ENCODE results near the gene PNCK. TPM values are rescaled to one million over a fixed set of nuclear protein-coding genes. Genes with fewer than 3 reads are reported as not detected.

Gene PNCK
- total and polyA plus RNA-seq, 2 of the 13 experiments (the other 11 are each of a cell fraction or from before 2014, with no cell fraction given), result 33.1 TPM; not detected in 1

GRCh38 chrX:153639177-153640044, 34.2 kb downstream of the PNCK start (continued):
- no peak for TF ChIP-seq ZNF34 (CRISPR knock-in tag; IDR thresholded peaks at IDR 0.05; ENCODE audit: borderline replicate concordance)
- no peak for TF ChIP-seq ARNTL (CRISPR knock-in tag; IDR thresholded peaks at IDR 0.05)
- TF ChIP-seq ZNF275 (CRISPR knock-in tag; IDR thresholded peaks at IDR 0.05; ENCODE audit: borderline replicate concordance), result no peak
- TF ChIP-seq MTF1 (CRISPR knock-in tag; IDR thresholded peaks at IDR 0.05), result no peak
- TF ChIP-seq EHMT2 (IDR thresholded peaks at IDR 0.05; ENCODE audit: borderline replicate concordance, low read depth, low read length), result no peak
- no peak for TF ChIP-seq ZSCAN5A (CRISPR knock-in tag; IDR thresholded peaks at IDR 0.05; ENCODE audit: borderline replicate concordance)
- TF ChIP-seq ZBTB10 (CRISPR knock-in tag; IDR thresholded peaks at IDR 0.05; ENCODE audit: borderline replicate concordance), result no peak
- TF ChIP-seq NR0B2 (CRISPR knock-in tag; IDR thresholded peaks at IDR 0.05), result no peak
- no peak for TF ChIP-seq ZNF501 (CRISPR knock-in tag; IDR thresholded peaks at IDR 0.05)
- no peak for TF ChIP-seq KLF15 (CRISPR knock-in tag; IDR thresholded peaks at IDR 0.05; ENCODE audit: borderline replicate concordance)
- TF ChIP-seq ZNF510 (CRISPR knock-in tag; IDR thresholded peaks at IDR 0.05; ENCODE audit: low read depth), result no peak

Measured in HepG2 (cell line).